Stimulated activated CD4-positive, alpha-beta T cell treated with anti-CD3 and anti-CD28 coated beads, Interleukin-12 subunit alpha, Interleukin-12 subunit beta, amount 100 ng/mL, for 4 hours (primary cell): ENCODE results near the gene D2HGDH.
"Not testable (repeated sequence)": the region's sequence is repeated elsewhere in the genome, so short reads cannot be mapped to it uniquely, and the experiment has no call there.

Experiments used
- DNase-seq: peaks from one replicate; pipeline ENCODE4 v3.0.0-alpha.2; 2020

Gene D2HGDH

GRCh38 chr2:241810307-241811200 lies 76.1 kb downstream of the D2HGDH start:
- no peak for DNase-seq

- DNase-seq = no peak
Observed at GRCh38 chr2:241811201-241811951, 76.9 kb downstream of the D2HGDH start.

GRCh38 chr2:241811952-241812729 lies 77.7 kb downstream of the D2HGDH start:
- DNase-seq = no peak

GRCh38 chr2:241812730-241813643 lies 78.6 kb downstream of the D2HGDH start:
- no peak for DNase-seq

- no peak for DNase-seq
Observed at GRCh38 chr2:241813644-241814392, 79.4 kb downstream of the D2HGDH start.

GRCh38 chr2:241814393-241814642 lies 79.9 kb downstream of the D2HGDH start:
- DNase-seq = no peak

- DNase-seq = no peak
Observed at GRCh38 chr2:241814643-241815476, 80.4 kb downstream of the D2HGDH start.

GRCh38 chr2:241815477-241816430 lies 81.3 kb downstream of the D2HGDH start:
- DNase-seq = no peak

GRCh38 chr2:241816431-241817121 lies 82.1 kb downstream of the D2HGDH start:
- DNase-seq = no peak

- DNase-seq = no peak
Observed at GRCh38 chr2:241817126-241817820, 82.8 kb downstream of the D2HGDH start.

GRCh38 chr2:241817821-241818215 lies 83.4 kb downstream of the D2HGDH start:
- DNase-seq = not testable (repeated sequence)
